Lower leg skin (tissue), 4 donors: ENCODE measurements around the gene SP4. TPM values are rescaled to one million over a fixed set of nuclear protein-coding genes. Genes with fewer than 3 reads are reported as not detected.

Source experiments
- DNase-seq, 2 donors: peaks; one replicate each; pipeline ENCODE4 v3.0.0-alpha.2; 2019; ENCODE audit warnings: low spot score in 2 of 2
- H3K4me3 ChIP-seq: fragments of 200-600 bp; sonication (generic); 2 replicates; pipeline ENCODE4 v1.5.1; 2017; ENCODE audit warnings: mild to moderate bottlenecking, low read depth; ENCODE audit not compliant: poor library complexity, severe bottlenecking
- POLR2A ChIP-seq, 2 donors: fragments of 450-650 bp; IDR thresholded peaks; one replicate each; pipeline ENCODE4 v1.6.1; 2016 to 2017; ENCODE audit warnings: antibody characterized with exemption in 2 of 2, mild to moderate bottlenecking in 1 of 2, moderate library complexity in 1 of 2
- WGBS, 2 donors: methylation state at CpG; one replicate each; pipeline ENCODE4 v1.1.5; 2018; 5-methylcytosine and 5-hydroxymethylcytosine counted together
- intact Hi-C: fragments of 100-400 bp; cut with DNase I; formaldehyde crosslinking; loops from one replicate; pipeline ENCODE4 v1.15.0; 2023; ENCODE audit warnings: low total_unique reads
- total RNA-seq, 4 donors: library from RNA; depleted of rRNA; stranded (reverse); fragments of >200 nt; gene quantifications; one replicate each; pipeline ENCODE4 v1.1.0, GENCODE V29; 2016
- TF ChIP-seq, protein P1 (sequence below), 3 donors: fragments of 450-650 bp; IDR thresholded peaks; one replicate each; pipeline ENCODE4 v1.5.1; 2016; ENCODE audit warnings: antibody characterized with exemption in 3 of 3, mild to moderate bottlenecking in 3 of 3, moderate library complexity in 2 of 3

SP4 gene
- total RNA-seq, 4 donors from 2014 or later: 9.5 to 13.0 (median 11.2) TPM

DNA sequence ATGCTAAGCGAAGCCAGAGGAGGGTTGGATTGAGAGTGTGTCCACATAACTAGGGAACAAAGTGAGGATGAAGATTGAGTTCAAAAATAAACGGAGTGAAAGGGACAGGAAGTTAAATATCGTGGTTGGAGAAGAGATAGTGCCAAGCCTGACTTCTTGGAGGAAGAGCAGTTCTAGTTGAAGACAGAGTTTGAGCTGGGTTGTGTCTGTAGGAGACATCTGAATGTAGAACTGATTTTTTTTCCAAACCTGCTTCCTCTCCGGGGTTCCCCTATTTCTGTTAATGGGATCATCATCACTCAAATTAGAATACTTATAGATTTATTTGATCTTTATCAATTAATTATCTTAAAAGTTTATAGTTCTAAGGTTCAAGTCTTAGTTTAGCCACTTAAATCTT lies 35.6 kb downstream of the SP4 start:
- TF ChIP-seq POLR2A (IDR thresholded peaks at IDR 0.05): no peak
- TF ChIP-seq, protein P1, sequence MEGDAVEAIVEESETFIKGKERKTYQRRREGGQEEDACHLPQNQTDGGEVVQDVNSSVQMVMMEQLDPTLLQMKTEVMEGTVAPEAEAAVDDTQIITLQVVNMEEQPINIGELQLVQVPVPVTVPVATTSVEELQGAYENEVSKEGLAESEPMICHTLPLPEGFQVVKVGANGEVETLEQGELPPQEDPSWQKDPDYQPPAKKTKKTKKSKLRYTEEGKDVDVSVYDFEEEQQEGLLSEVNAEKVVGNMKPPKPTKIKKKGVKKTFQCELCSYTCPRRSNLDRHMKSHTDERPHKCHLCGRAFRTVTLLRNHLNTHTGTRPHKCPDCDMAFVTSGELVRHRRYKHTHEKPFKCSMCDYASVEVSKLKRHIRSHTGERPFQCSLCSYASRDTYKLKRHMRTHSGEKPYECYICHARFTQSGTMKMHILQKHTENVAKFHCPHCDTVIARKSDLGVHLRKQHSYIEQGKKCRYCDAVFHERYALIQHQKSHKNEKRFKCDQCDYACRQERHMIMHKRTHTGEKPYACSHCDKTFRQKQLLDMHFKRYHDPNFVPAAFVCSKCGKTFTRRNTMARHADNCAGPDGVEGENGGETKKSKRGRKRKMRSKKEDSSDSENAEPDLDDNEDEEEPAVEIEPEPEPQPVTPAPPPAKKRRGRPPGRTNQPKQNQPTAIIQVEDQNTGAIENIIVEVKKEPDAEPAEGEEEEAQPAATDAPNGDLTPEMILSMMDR (IDR thresholded peaks at IDR 0.05): no peak
- 77 to 80% methylated on average over 4 of the region's 4 CpGs for WGBS, 2 donors
- DNase-seq: no peak
- no peak overlapping the region for H3K4me3 ChIP-seq
- intact Hi-C loops: no loop called here

DNA sequence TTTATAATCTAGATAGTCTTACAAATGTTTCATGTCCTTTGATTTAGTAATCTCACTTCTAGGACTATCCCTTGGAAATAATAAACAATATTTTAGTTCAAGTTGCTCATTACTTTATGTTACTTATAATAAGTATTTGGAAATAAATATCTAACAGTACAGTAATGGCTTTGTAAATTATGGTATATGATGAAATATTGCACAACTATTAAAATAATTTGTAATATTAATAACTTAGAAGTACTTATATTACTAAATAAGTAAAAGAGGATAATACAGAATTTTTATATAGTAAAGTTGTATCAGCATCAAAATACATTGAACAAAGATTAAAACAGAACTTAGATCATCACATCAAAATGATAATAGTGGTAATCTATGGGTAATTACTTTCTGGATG lies 41.1 kb downstream of the SP4 start:
- no peak for DNase-seq
- no peak overlapping the region for H3K4me3 ChIP-seq
- intact Hi-C loops: no loop called here
- TF ChIP-seq POLR2A (IDR thresholded peaks at IDR 0.05): no peak
- TF ChIP-seq, protein P1 (IDR thresholded peaks at IDR 0.05): no peak

GRCh38 chr7:21469894-21470293 lies 42.0 kb downstream of the SP4 start:
- H3K4me3 ChIP-seq: no peak overlapping the region
- TF ChIP-seq, protein P1 (IDR thresholded peaks at IDR 0.05): no peak
- TF ChIP-seq POLR2A (IDR thresholded peaks at IDR 0.05): no peak
- no peak for DNase-seq
- intact Hi-C loops: no loop called here
- WGBS, 2 donors: 91 to 93% methylated on average over 3 of the region's 3 CpGs

- 38 to 100% methylated on average over 1 of the region's 1 CpG for whole genome bisulfite sequencing, 2 donors
- intact Hi-C loops: no loop called here
- no peak overlapping the region for H3K4me3 ChIP-seq
- no peak for DNase-seq
- TF ChIP-seq, protein P1 (IDR thresholded peaks at IDR 0.05): no peak
Observed at GRCh38 chr7:21472029-21472428, 44.1 kb downstream of the SP4 start.

DNA sequence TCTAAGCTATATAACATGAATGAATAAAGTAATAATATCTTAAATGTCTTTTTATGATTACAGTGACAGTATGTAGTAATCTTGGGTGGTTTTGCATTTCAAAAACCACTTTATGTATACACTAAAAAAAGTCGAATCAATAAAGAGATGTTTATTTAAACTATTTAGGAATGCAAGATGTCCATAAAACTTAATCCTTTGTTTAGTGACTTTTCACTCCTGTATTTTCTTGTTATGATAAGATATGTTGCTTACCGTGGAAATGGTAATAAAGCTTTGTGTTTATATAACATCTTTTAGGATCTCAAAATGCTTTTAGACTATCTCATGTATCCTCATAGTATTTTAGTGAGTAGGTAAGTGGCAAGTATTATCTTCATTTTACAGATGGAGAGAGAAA lies 48.5 kb downstream of the SP4 start:
- TF ChIP-seq, protein P1 (IDR thresholded peaks at IDR 0.05): no peak
- TF ChIP-seq POLR2A (IDR thresholded peaks at IDR 0.05): no peak
- WGBS, 2 donors: 85 to 89% methylated on average over 2 of the region's 2 CpGs
- intact Hi-C loops: no loop called here
- H3K4me3 ChIP-seq: no peak overlapping the region
- DNase-seq: no peak

DNA sequence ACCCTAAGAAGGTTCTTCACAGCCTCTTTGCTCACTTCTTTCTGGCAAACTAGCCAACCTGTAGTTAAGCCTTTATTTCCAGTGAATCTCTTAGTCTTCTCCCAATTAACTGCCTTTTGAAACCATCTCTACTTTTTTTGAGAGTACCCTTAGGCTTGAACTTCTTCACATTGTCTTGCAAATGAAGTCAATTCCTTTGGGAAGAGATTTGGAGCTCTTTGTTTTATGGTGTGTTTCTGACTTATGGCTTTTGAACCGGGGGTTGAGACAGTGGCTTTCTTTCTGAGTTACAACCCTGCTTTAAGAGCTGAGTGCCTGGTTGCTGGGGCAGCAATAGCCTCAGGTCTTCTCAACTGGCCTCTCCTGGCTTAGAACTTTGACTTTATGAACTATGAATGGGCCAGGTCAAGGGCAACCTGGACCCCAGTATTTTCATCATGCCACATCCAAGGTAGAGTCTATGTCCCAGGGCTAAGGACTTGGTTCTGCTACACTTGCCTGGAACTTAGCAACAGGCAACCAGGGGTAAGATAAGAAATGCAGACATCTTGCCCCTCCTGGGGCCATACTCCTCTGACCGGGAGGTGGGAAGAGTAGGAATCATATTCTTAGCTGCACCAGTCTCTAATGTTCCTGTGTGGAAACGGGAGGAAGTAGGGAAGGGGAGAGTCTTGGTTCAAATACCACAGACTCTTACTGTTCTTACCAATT lies 53.0 kb downstream of the SP4 start:
- no peak for TF ChIP-seq POLR2A (IDR thresholded peaks at IDR 0.05)
- TF ChIP-seq, protein P1 (IDR thresholded peaks at IDR 0.05): no peak
- no peak overlapping the region for H3K4me3 ChIP-seq
- WGBS, 2 donors: 81 to 85% methylated on average over 3 of the region's 3 CpGs
- DNase-seq: no peak
- intact Hi-C loops: no loop called here
